NCI-H524 treated with DMSO at 0.1 percent for 48 hours (cell line): ENCODE results near the gene ARL15.
"Not testable (repeated sequence)": the region's sequence is repeated elsewhere in the genome, so short reads cannot be mapped to it uniquely, and the experiment has no call there.

Experiments used
- DNase-seq: peaks from one replicate; lab custom pipeline; 2025; lab: John Stamatoyannopoulos, UW

The ARL15 gene

GRCh38 chr5:53895091-53895683, 415.2 kb downstream of the ARL15 start:
- DNase-seq = no peak

GRCh38 chr5:53893626-53894025, 416.7 kb downstream of the ARL15 start:
- DNase-seq = no peak

- no peak for DNase-seq
Observed at GRCh38 chr5:53892224-53892623, 418.1 kb downstream of the ARL15 start.

GRCh38 chr5:53891159-53891558, 419.2 kb downstream of the ARL15 start:
- no peak for DNase-seq

- DNase-seq = no peak
Observed at GRCh38 chr5:53890490-53890889, 419.9 kb downstream of the ARL15 start.

GRCh38 chr5:53884844-53885243, 425.5 kb downstream of the ARL15 start:
- no peak for DNase-seq

GRCh38 chr5:53884417-53884816, 426.0 kb downstream of the ARL15 start:
- DNase-seq = no peak

GRCh38 chr5:53882676-53883031, 427.7 kb downstream of the ARL15 start:
- no peak for DNase-seq

- no peak for DNase-seq
Observed at GRCh38 chr5:53882006-53882675, 428.2 kb downstream of the ARL15 start.

GRCh38 chr5:53879708-53880323, 430.6 kb downstream of the ARL15 start:
- no peak for DNase-seq

GRCh38 chr5:53878015-53878414, 432.4 kb downstream of the ARL15 start:
- no peak for DNase-seq

GRCh38 chr5:53877243-53877642, 433.1 kb downstream of the ARL15 start:
- no peak for DNase-seq

GRCh38 chr5:53874409-53874808, 436.0 kb downstream of the ARL15 start:
- no peak for DNase-seq

- DNase-seq = no peak
Observed at GRCh38 chr5:53873235-53873634, 437.1 kb downstream of the ARL15 start.

- no peak for DNase-seq
Observed at GRCh38 chr5:53871775-53872174, 438.6 kb downstream of the ARL15 start.

- no peak for DNase-seq
Observed at GRCh38 chr5:53871050-53871449, 439.3 kb downstream of the ARL15 start.

GRCh38 chr5:53858700-53859456, 451.5 kb downstream of the ARL15 start:
- DNase-seq = no peak

GRCh38 chr5:53856506-53856905, 453.9 kb downstream of the ARL15 start:
- no peak for DNase-seq

GRCh38 chr5:53836851-53837430, 473.4 kb downstream of the ARL15 start:
- not testable (repeated sequence) for DNase-seq

- no peak for DNase-seq
Observed at GRCh38 chr5:53834500-53834899, 475.9 kb downstream of the ARL15 start.
